ENCODE data around the gene OCLN.
"Not testable (repeated sequence)": the region's sequence is repeated elsewhere in the genome, so short reads cannot be mapped to it uniquely, and the experiment has no call there.

The OCLN gene

GRCh38 chr5:69492391-69492922, at the start of gene OCLN:
OCLN (plus strand) TSS chr5:69492790; CDS start chr5:69504245, 11,455 bp downstream.
- peak; percentile 60 for DNase-seq (ENCODE audit: low spot score)

GRCh38 chr5:69444127-69444754, 48.3 kb upstream of the OCLN start:
- no peak for DNase-seq (ENCODE audit: low spot score)

- DNase-seq (ENCODE audit: low spot score): no peak
Measured at GRCh38 chr5:69449511-69449910, 43.1 kb upstream of the OCLN start.

GRCh38 chr5:69450116-69450515, 42.5 kb upstream of the OCLN start:
- peak; percentile 97 for DNase-seq (ENCODE audit: low spot score)

GRCh38 chr5:69450527-69450926, 42.1 kb upstream of the OCLN start:
- not testable (repeated sequence) for DNase-seq (ENCODE audit: low spot score)

GRCh38 chr5:69451941-69452647, 40.5 kb upstream of the OCLN start:
- no peak for DNase-seq (ENCODE audit: low spot score)

GRCh38 chr5:69453487-69453886, 39.1 kb upstream of the OCLN start:
- DNase-seq (ENCODE audit: low spot score): not testable (repeated sequence)

GRCh38 chr5:69454460-69455249, 37.9 kb upstream of the OCLN start:
- DNase-seq (ENCODE audit: low spot score): no peak

- DNase-seq (ENCODE audit: low spot score): not testable (repeated sequence)
Measured at GRCh38 chr5:69455428-69455988, 37.1 kb upstream of the OCLN start.

GRCh38 chr5:69462170-69462569, 30.4 kb upstream of the OCLN start:
- no peak for DNase-seq (ENCODE audit: low spot score)

- not testable (repeated sequence) for DNase-seq (ENCODE audit: low spot score)
Measured at GRCh38 chr5:69466375-69466774, 26.2 kb upstream of the OCLN start.

- DNase-seq (ENCODE audit: low spot score): no peak
Measured at GRCh38 chr5:69467442-69468225, 25.0 kb upstream of the OCLN start.

GRCh38 chr5:69468631-69469030, 24.0 kb upstream of the OCLN start:
- no peak for DNase-seq (ENCODE audit: low spot score)

- not testable (repeated sequence) for DNase-seq (ENCODE audit: low spot score)
Measured at GRCh38 chr5:69471516-69471915, 21.1 kb upstream of the OCLN start.

- not testable (repeated sequence) for DNase-seq (ENCODE audit: low spot score)
Measured at GRCh38 chr5:69472535-69473143, 20.0 kb upstream of the OCLN start.

GRCh38 chr5:69477170-69477569, 15.4 kb upstream of the OCLN start:
- DNase-seq (ENCODE audit: low spot score): no peak

GRCh38 chr5:69478296-69478695, 14.3 kb upstream of the OCLN start:
- not testable (repeated sequence) for DNase-seq (ENCODE audit: low spot score)

GRCh38 chr5:69484891-69485290, 7.7 kb upstream of the OCLN start:
- no peak for DNase-seq (ENCODE audit: low spot score)

- no peak for DNase-seq (ENCODE audit: low spot score)
Measured at GRCh38 chr5:69485471-69485870, 7.1 kb upstream of the OCLN start.

- DNase-seq (ENCODE audit: low spot score): no peak
Measured at GRCh38 chr5:69489246-69489645, 3.3 kb upstream of the OCLN start.

- no peak for DNase-seq (ENCODE audit: low spot score)
Measured at GRCh38 chr5:69491027-69491426, 1.6 kb upstream of the OCLN start.

Data from RKO (cell line).